Measurements from ENCODE around the gene ST7. TPM values are rescaled to one million over a fixed set of nuclear protein-coding genes. Genes with fewer than 3 reads are reported as not detected.

Gene ST7
- total and polyA plus RNA-seq, 2 of the 13 experiments (the other 11 are each of a cell fraction or from before 2014, with no cell fraction given) = 17.3 to 23.5 TPM

DNA sequence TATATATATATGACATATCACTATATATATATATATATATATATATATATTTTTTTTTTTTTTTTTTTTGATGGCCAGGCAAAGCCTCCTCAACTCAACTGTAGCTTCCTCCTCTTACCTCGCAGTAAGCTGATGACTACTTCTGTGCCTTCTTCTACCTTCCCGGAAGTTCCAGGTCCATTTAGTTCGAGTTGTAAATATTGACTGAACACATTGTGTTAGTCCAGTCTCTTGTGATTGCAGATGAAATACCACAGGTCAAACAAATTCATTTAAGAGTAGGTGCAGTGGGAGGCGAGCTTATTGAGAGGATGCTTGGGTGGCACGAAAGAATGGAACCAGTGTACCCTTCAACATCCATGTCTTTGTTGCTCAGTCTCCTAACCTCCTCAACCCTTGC is 144.6 kb downstream of the ST7 start (continued):
- TF ChIP-seq YEATS4 (CRISPR knock-in tag; IDR thresholded peaks at IDR 0.05; ENCODE audit: borderline replicate concordance) (no peak), ZNF263 (CRISPR knock-in tag; IDR thresholded peaks at IDR 0.05) (no peak), ATF7 (IDR thresholded peaks at IDR 0.05) (no peak), ATF7 (CRISPR knock-in tag; IDR thresholded peaks at IDR 0.05) (no peak), SRSF4 (IDR thresholded peaks at IDR 0.05; ENCODE audit: low read depth, low read length, poor library complexity, severe bottlenecking) (no peak), ZNF232 (CRISPR knock-in tag; IDR thresholded peaks at IDR 0.05; ENCODE audit: borderline replicate concordance) (no peak), MED8 (CRISPR knock-in tag; IDR thresholded peaks at IDR 0.05; ENCODE audit: insufficient replicate concordance) (no peak), SRF (IDR thresholded peaks at IDR 0.05; ENCODE audit: low read depth, low read length) (no peak), SNAPC2 (CRISPR knock-in tag; IDR thresholded peaks at IDR 0.05) (no peak), ZNF772 (CRISPR knock-in tag; IDR thresholded peaks at IDR 0.05) (no peak), ZNF546 (CRISPR knock-in tag; conservative IDR thresholded peaks at IDR 0.05) (no peak), ZNF224 (CRISPR knock-in tag; IDR thresholded peaks at IDR 0.05) (no peak), ZSCAN29 (CRISPR knock-in tag; conservative IDR thresholded peaks at IDR 0.05) (no peak)
- TF ChIP-seq, protein P1, sequence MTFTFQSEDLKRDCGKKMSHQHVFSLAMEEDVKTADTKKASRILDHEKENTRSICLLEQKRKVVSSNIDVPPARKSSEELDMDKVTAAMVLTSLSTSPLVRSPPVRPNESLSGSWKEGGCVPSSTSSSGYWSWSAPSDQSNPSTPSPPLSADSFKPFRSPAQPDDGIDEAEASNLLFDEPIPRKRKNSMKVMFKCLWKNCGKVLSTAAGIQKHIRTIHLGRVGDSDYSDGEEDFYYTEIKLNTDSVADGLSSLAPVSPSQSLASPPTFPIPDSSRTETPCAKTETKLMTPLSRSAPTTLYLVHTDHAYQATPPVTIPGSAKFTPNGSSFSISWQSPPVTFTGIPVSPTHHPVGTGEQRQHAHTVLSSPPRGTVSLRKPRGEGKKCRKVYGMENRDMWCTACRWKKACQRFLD (CRISPR knock-in tag; IDR thresholded peaks at IDR 0.05; ENCODE audit: borderline replicate concordance) = no peak
- TF ChIP-seq, protein P2, sequence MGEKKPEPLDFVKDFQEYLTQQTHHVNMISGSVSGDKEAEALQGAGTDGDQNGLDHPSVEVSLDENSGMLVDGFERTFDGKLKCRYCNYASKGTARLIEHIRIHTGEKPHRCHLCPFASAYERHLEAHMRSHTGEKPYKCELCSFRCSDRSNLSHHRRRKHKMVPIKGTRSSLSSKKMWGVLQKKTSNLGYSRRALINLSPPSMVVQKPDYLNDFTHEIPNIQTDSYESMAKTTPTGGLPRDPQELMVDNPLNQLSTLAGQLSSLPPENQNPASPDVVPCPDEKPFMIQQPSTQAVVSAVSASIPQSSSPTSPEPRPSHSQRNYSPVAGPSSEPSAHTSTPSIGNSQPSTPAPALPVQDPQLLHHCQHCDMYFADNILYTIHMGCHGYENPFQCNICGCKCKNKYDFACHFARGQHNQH (CRISPR knock-in tag; IDR thresholded peaks at IDR 0.05) = no peak
- TF ChIP-seq, protein P3, sequence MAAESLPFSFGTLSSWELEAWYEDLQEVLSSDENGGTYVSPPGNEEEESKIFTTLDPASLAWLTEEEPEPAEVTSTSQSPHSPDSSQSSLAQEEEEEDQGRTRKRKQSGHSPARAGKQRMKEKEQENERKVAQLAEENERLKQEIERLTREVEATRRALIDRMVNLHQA (CRISPR knock-in tag; IDR thresholded peaks at IDR 0.05) = no peak
- TF ChIP-seq, protein P4, sequence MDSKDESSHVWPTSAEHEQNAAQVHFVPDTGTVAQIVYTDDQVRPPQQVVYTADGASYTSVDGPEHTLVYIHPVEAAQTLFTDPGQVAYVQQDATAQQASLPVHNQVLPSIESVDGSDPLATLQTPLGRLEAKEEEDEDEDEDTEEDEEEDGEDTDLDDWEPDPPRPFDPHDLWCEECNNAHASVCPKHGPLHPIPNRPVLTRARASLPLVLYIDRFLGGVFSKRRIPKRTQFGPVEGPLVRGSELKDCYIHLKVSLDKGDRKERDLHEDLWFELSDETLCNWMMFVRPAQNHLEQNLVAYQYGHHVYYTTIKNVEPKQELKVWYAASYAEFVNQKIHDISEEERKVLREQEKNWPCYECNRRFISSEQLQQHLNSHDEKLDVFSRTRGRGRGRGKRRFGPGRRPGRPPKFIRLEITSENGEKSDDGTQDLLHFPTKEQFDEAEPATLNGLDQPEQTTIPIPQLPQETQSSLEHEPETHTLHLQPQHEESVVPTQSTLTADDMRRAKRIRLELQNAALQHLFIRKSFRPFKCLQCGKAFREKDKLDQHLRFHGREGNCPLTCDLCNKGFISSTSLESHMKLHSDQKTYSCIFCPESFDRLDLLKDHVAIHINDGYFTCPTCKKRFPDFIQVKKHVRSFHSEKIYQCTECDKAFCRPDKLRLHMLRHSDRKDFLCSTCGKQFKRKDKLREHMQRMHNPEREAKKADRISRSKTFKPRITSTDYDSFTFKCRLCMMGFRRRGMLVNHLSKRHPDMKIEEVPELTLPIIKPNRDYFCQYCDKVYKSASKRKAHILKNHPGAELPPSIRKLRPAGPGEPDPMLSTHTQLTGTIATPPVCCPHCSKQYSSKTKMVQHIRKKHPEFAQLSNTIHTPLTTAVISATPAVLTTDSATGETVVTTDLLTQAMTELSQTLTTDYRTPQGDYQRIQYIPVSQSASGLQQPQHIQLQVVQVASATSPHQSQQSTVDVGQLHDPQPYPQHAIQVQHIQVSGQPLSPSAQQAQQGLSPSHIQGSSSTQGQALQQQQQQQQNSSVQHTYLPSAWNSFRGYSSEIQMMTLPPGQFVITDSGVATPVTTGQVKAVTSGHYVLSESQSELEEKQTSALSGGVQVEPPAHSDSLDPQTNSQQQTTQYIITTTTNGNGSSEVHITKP (CRISPR knock-in tag; IDR thresholded peaks at IDR 0.05; ENCODE audit: low read depth) = no peak
- TF ChIP-seq, protein P5, sequence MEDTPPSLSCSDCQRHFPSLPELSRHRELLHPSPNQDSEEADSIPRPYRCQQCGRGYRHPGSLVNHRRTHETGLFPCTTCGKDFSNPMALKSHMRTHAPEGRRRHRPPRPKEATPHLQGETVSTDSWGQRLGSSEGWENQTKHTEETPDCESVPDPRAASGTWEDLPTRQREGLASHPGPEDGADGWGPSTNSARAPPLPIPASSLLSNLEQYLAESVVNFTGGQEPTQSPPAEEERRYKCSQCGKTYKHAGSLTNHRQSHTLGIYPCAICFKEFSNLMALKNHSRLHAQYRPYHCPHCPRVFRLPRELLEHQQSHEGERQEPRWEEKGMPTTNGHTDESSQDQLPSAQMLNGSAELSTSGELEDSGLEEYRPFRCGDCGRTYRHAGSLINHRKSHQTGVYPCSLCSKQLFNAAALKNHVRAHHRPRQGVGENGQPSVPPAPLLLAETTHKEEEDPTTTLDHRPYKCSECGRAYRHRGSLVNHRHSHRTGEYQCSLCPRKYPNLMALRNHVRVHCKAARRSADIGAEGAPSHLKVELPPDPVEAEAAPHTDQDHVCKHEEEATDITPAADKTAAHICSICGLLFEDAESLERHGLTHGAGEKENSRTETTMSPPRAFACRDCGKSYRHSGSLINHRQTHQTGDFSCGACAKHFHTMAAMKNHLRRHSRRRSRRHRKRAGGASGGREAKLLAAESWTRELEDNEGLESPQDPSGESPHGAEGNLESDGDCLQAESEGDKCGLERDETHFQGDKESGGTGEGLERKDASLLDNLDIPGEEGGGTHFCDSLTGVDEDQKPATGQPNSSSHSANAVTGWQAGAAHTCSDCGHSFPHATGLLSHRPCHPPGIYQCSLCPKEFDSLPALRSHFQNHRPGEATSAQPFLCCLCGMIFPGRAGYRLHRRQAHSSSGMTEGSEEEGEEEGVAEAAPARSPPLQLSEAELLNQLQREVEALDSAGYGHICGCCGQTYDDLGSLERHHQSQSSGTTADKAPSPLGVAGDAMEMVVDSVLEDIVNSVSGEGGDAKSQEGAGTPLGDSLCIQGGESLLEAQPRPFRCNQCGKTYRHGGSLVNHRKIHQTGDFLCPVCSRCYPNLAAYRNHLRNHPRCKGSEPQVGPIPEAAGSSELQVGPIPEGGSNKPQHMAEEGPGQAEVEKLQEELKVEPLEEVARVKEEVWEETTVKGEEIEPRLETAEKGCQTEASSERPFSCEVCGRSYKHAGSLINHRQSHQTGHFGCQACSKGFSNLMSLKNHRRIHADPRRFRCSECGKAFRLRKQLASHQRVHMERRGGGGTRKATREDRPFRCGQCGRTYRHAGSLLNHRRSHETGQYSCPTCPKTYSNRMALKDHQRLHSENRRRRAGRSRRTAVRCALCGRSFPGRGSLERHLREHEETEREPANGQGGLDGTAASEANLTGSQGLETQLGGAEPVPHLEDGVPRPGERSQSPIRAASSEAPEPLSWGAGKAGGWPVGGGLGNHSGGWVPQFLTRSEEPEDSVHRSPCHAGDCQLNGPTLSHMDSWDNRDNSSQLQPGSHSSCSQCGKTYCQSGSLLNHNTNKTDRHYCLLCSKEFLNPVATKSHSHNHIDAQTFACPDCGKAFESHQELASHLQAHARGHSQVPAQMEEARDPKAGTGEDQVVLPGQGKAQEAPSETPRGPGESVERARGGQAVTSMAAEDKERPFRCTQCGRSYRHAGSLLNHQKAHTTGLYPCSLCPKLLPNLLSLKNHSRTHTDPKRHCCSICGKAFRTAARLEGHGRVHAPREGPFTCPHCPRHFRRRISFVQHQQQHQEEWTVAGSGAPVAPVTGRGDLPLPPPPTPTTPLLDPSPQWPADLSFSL (CRISPR knock-in tag; IDR thresholded peaks at IDR 0.05) = no peak
